ENCODE results near the gene GTF2IRD1.
A peak's percentile ranks its signal among the peaks of the same experiment; 100 is the strongest.

Gene GTF2IRD1

GRCh38 chr7:74474271-74474865, 20.7 kb downstream of the GTF2IRD1 start:
- Histone ChIP-seq H3K23ac (ENCODE audit: low read depth, low read length, poor library complexity) (no peak overlapping the region), H2BK12ac (ENCODE audit: low read length) (no peak overlapping the region), H3K9me3 (replicated peaks in 1 of 2; ENCODE audit: control insufficient read depth in 2 of 2, insufficient read depth in 1 of 2, low read depth in 1 of 2, low read length in 2 of 2) (no peaks in the 10 kb centered on the region), H4K91ac (ENCODE audit: low read depth, low read length, poor library complexity) (no peak overlapping the region), H4K8ac (ENCODE audit: low read depth, low read length) (no peak overlapping the region), H3K27me3 (ENCODE audit: control insufficient read depth in 3 of 3, insufficient read depth in 3 of 3, low read depth in 1 of 3, low read length in 3 of 3) (no peaks in the 10 kb centered on the region), H2AFZ (ENCODE audit: low read length) (no peak overlapping the region), H3K14ac (ENCODE audit: low read length) (no peak overlapping the region), H3K4me2 (ENCODE audit: insufficient read depth, low read length, poor library complexity, severe bottlenecking) (no peak overlapping the region), H3K36me3 (replicated peaks in 1 of 2; ENCODE audit: control insufficient read depth in 2 of 2, insufficient read depth in 2 of 2, low read length in 2 of 2) (peaks cover 3% of the 10 kb centered on the region in 2 donors), H2BK15ac (ENCODE audit: low read length) (no peak overlapping the region), H3K27ac (replicated peaks; ENCODE audit: low read length) (no peak overlapping the region), H3K4ac (ENCODE audit: low read length) (no peak overlapping the region), H3K79me1 (ENCODE audit: low read depth, low read length) (peaks cover 16% of the 10 kb centered on the region), H3K18ac (ENCODE audit: low read length) (no peak overlapping the region), H3K4me3 (ENCODE audit: low read length in 2 of 2) (no peak overlapping the region), H3K9ac (ENCODE audit: low read depth, low read length, poor library complexity) (no peak overlapping the region), H3K4me1 (ENCODE audit: control insufficient read depth in 2 of 2, insufficient read depth in 1 of 2, low read depth in 1 of 2, low read length in 2 of 2) (peaks cover 5 to 9% of the 10 kb centered on the region in 2 donors), H2BK120ac (ENCODE audit: low read depth, low read length) (no peak overlapping the region), H2BK5ac (ENCODE audit: low read length) (peak overlapping the region; percentile 22), H2AK5ac (ENCODE audit: low read depth, low read length) (no peak overlapping the region)
- DNase-seq (ENCODE audit: low spot score), result no peak
- WGBS, 2 donors (ENCODE audit: extremely low coverage in 2 of 2, insufficient read length in 2 of 2, insufficient replicate concordance in 1 of 2), result no CpG with 5 or more reads among the region's 4 CpGs

- no peak overlapping the region for H2BK120ac ChIP-seq (ENCODE audit: low read depth, low read length)
- no peak overlapping the region for H2AK5ac ChIP-seq (ENCODE audit: low read depth, low read length)
- H3K79me1 ChIP-seq (ENCODE audit: low read depth, low read length), result peaks cover 16% of the 10 kb centered on the region
- no peak overlapping the region for H4K91ac ChIP-seq (ENCODE audit: low read depth, low read length, poor library complexity)
- no peak overlapping the region for H2BK15ac ChIP-seq (ENCODE audit: low read length)
- H3K9me3 ChIP-seq (replicated peaks in 1 of 2; ENCODE audit: control insufficient read depth in 2 of 2, insufficient read depth in 1 of 2, low read depth in 1 of 2, low read length in 2 of 2), result no peaks in the 10 kb centered on the region
- no peak overlapping the region for H3K9ac ChIP-seq (ENCODE audit: low read depth, low read length, poor library complexity)
- H2BK5ac ChIP-seq (ENCODE audit: low read length), result no peak overlapping the region
- H3K23ac ChIP-seq (ENCODE audit: low read depth, low read length, poor library complexity), result no peak overlapping the region
- H3K27me3 ChIP-seq (ENCODE audit: control insufficient read depth in 3 of 3, insufficient read depth in 3 of 3, low read depth in 1 of 3, low read length in 3 of 3), result no peaks in the 10 kb centered on the region
- H3K4ac ChIP-seq (ENCODE audit: low read length), result no peak overlapping the region
- H2AFZ ChIP-seq (ENCODE audit: low read length), result no peak overlapping the region
- no peak overlapping the region for H4K8ac ChIP-seq (ENCODE audit: low read depth, low read length)
- H3K36me3 ChIP-seq (replicated peaks in 1 of 2; ENCODE audit: control insufficient read depth in 2 of 2, insufficient read depth in 2 of 2, low read length in 2 of 2), result peaks cover 2 to 3% of the 10 kb centered on the region in 2 donors
- no CpG with 5 or more reads among the region's 15 CpGs for WGBS, 2 donors (ENCODE audit: extremely low coverage in 2 of 2, insufficient read length in 2 of 2, insufficient replicate concordance in 1 of 2)
- H3K18ac ChIP-seq (ENCODE audit: low read length), result peak overlapping the region; percentile 17
- peak overlapping the region in 1 of 2 donors; percentile 14 for H3K4me3 ChIP-seq (ENCODE audit: low read length in 2 of 2)
- DNase-seq (ENCODE audit: low spot score), result no peak
- H2BK12ac ChIP-seq (ENCODE audit: low read length), result no peak overlapping the region
- H3K27ac ChIP-seq (replicated peaks; ENCODE audit: low read length), result no peak overlapping the region
- H3K4me2 ChIP-seq (ENCODE audit: insufficient read depth, low read length, poor library complexity, severe bottlenecking), result no peak overlapping the region
- H3K14ac ChIP-seq (ENCODE audit: low read length), result no peak overlapping the region
- H3K4me1 ChIP-seq (ENCODE audit: control insufficient read depth in 2 of 2, insufficient read depth in 1 of 2, low read depth in 1 of 2, low read length in 2 of 2), result peaks cover 10 to 16% of the 10 kb centered on the region in 2 donors
Observed at GRCh38 chr7:74475243-74475986, 21.7 kb downstream of the GTF2IRD1 start.

- H3K9me3 ChIP-seq (replicated peaks in 1 of 2; ENCODE audit: control insufficient read depth in 2 of 2, insufficient read depth in 1 of 2, low read depth in 1 of 2, low read length in 2 of 2), result no peaks in the 10 kb centered on the region
Observed at GRCh38 chr7:74475987-74476350, 22.3 kb downstream of the GTF2IRD1 start.

GRCh38 chr7:74476626-74477025, 22.9 kb downstream of the GTF2IRD1 start:
- Histone ChIP-seq H2BK12ac (ENCODE audit: low read length) (no peak overlapping the region), H3K9me3 (replicated peaks in 1 of 2; ENCODE audit: control insufficient read depth in 2 of 2, insufficient read depth in 1 of 2, low read depth in 1 of 2, low read length in 2 of 2) (no peaks in the 10 kb centered on the region), H4K8ac (ENCODE audit: low read depth, low read length) (no peak overlapping the region), H2BK120ac (ENCODE audit: low read depth, low read length) (no peak overlapping the region), H3K18ac (ENCODE audit: low read length) (no peak overlapping the region), H2AK5ac (ENCODE audit: low read depth, low read length) (no peak overlapping the region), H3K4me1 (ENCODE audit: control insufficient read depth in 2 of 2, insufficient read depth in 1 of 2, low read depth in 1 of 2, low read length in 2 of 2) (peaks cover 17 to 28% of the 10 kb centered on the region in 2 donors), H2BK15ac (ENCODE audit: low read length) (no peak overlapping the region), H3K4me3 (ENCODE audit: low read length in 2 of 2) (peak overlapping the region in 1 of 2 donors; percentile 35), H3K9ac (ENCODE audit: low read depth, low read length, poor library complexity) (no peak overlapping the region), H2AFZ (ENCODE audit: low read length) (no peak overlapping the region), H3K36me3 (replicated peaks in 1 of 2; ENCODE audit: control insufficient read depth in 2 of 2, insufficient read depth in 2 of 2, low read length in 2 of 2) (peaks cover 0 to 3% of the 10 kb centered on the region in 2 donors), H3K79me1 (ENCODE audit: low read depth, low read length) (peaks cover 18% of the 10 kb centered on the region), H3K14ac (ENCODE audit: low read length) (no peak overlapping the region), H3K4ac (ENCODE audit: low read length) (no peak overlapping the region), H3K4me2 (ENCODE audit: insufficient read depth, low read length, poor library complexity, severe bottlenecking) (no peak overlapping the region), H3K27me3 (ENCODE audit: control insufficient read depth in 3 of 3, insufficient read depth in 3 of 3, low read depth in 1 of 3, low read length in 3 of 3) (no peaks in the 10 kb centered on the region), H4K91ac (ENCODE audit: low read depth, low read length, poor library complexity) (no peak overlapping the region), H3K23ac (ENCODE audit: low read depth, low read length, poor library complexity) (no peak overlapping the region), H3K27ac (replicated peaks; ENCODE audit: low read length) (no peak overlapping the region), H2BK5ac (ENCODE audit: low read length) (no peak overlapping the region)
- WGBS, 2 donors (ENCODE audit: extremely low coverage in 2 of 2, insufficient read length in 2 of 2, insufficient replicate concordance in 1 of 2), result no CpG with 5 or more reads among the region's 8 CpGs
- DNase-seq (ENCODE audit: low spot score), result no peak

More at GRCh38 chr7:74475987-74476350, 22.3 kb downstream of the GTF2IRD1 start:
- Histone ChIP-seq H4K8ac (ENCODE audit: low read depth, low read length) (no peak overlapping the region), H3K9ac (ENCODE audit: low read depth, low read length, poor library complexity) (no peak overlapping the region), H3K79me1 (ENCODE audit: low read depth, low read length) (peaks cover 16% of the 10 kb centered on the region), H3K4me3 (ENCODE audit: low read length in 2 of 2) (no peak overlapping the region), H3K23ac (ENCODE audit: low read depth, low read length, poor library complexity) (no peak overlapping the region), H2AK5ac (ENCODE audit: low read depth, low read length) (no peak overlapping the region), H2BK120ac (ENCODE audit: low read depth, low read length) (no peak overlapping the region), H2BK5ac (ENCODE audit: low read length) (no peak overlapping the region), H3K4me2 (ENCODE audit: insufficient read depth, low read length, poor library complexity, severe bottlenecking) (no peak overlapping the region), H3K36me3 (replicated peaks in 1 of 2; ENCODE audit: control insufficient read depth in 2 of 2, insufficient read depth in 2 of 2, low read length in 2 of 2) (peaks cover 0 to 3% of the 10 kb centered on the region in 2 donors), H3K4ac (ENCODE audit: low read length) (no peak overlapping the region), H3K27me3 (ENCODE audit: control insufficient read depth in 3 of 3, insufficient read depth in 3 of 3, low read depth in 1 of 3, low read length in 3 of 3) (no peaks in the 10 kb centered on the region), H3K27ac (replicated peaks; ENCODE audit: low read length) (no peak overlapping the region), H2BK12ac (ENCODE audit: low read length) (no peak overlapping the region), H3K18ac (ENCODE audit: low read length) (no peak overlapping the region), H3K4me1 (ENCODE audit: control insufficient read depth in 2 of 2, insufficient read depth in 1 of 2, low read depth in 1 of 2, low read length in 2 of 2) (peaks cover 15 to 21% of the 10 kb centered on the region in 2 donors), H2BK15ac (ENCODE audit: low read length) (no peak overlapping the region), H2AFZ (ENCODE audit: low read length) (no peak overlapping the region), H4K91ac (ENCODE audit: low read depth, low read length, poor library complexity) (no peak overlapping the region), H3K14ac (ENCODE audit: low read length) (no peak overlapping the region)
- no peak for DNase-seq (ENCODE audit: low spot score)
- WGBS, 2 donors (ENCODE audit: extremely low coverage in 2 of 2, insufficient read length in 2 of 2, insufficient replicate concordance in 1 of 2), result no CpG with 5 or more reads among the region's 8 CpGs

All from neuronal stem cell (in vitro differentiated cells).